ENCODE data around the gene MMP17.

Gene MMP17

DNA sequence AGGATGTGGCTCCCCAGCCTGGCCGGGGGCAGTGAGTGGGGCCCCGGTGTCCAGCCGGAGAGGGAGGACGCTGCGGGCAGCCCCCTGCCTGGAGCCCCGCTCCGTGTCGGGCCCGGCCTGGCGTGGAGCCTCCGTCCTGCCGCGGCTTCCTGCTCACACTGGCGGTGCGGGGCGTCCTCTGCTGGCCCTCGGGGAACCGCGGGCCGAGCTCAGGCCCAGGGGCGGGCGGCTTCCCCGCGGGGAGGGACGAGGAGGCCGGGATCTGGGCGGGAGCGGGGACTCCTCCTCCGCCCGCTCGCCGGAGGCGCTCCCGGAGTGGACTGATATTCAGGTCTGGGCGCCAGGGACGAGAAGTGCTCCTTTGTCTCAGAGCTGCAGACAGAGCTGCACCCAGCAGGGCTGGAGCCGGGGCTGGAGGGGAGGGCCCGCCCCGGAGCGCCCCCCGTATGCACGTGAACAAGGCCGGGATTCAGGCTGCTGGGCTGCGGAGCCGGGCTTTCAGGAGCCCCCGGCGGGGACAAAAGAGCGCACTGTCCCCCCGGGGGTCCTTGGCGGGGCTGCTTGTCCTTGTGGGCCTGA lies 2.2 kb downstream of the MMP17 start:
- H3K9ac ChIP-seq (ENCODE audit: low read length) = no peak overlapping the region
- H3K27me3 ChIP-seq (replicated peaks; ENCODE audit: insufficient read depth, low read length) = peaks cover 25% of the 10 kb centered on the region

DNA sequence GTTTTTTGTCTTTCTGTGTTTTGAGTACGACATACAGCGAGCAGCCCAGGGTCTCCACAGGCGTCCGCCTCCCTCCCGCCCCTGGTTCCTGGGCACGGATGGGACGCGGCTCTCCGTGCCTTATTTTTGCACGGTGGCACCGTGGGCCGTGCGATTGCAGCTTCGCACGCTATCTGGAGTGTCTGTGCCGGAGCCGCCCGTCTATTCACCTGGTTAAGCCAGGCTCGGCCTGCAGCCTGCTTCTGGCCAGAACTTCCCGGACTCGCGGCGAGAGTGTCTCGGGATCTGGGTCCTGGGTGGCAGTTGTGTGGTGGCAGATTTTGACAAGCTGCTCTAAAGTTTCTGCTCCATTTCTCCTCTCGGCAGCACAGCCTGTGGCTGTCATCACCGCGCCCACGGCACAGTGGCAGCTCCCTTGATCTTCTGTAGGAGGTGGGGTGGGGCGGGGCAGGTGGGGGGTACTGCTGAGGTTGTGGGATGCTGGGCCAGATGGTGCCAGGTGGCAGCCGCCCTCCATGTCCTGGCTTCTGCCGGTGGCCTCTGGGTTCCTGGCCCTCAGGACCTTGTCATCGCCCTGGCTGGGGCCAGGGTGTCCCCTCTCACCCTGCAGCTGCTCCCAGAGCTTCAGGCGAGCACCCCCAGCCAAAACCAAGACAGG lies 2.9 kb downstream of the MMP17 start:
- H3K79me2 ChIP-seq (ENCODE audit: low read length) = no peaks in the 10 kb centered on the region
- no peaks in the 10 kb centered on the region for H3K4me1 ChIP-seq (ENCODE audit: low read length)
- no peaks in the 10 kb centered on the region for H4K20me1 ChIP-seq (ENCODE audit: insufficient read depth, low read length)
- no peak overlapping the region for H2AFZ ChIP-seq (ENCODE audit: low read length)
- no peaks in the 10 kb centered on the region for H3K9me3 ChIP-seq (replicated peaks; ENCODE audit: insufficient read depth, low read length)
- no peak overlapping the region for H3K27ac ChIP-seq (ENCODE audit: low read length)
- no peaks in the 10 kb centered on the region for H3K36me3 ChIP-seq (replicated peaks; ENCODE audit: insufficient read depth, low read length)
- H3K4me2 ChIP-seq (ENCODE audit: low read depth, low read length) = peak overlapping the region; percentile 41; the same call in 1 of the 2 replicates
- DNase-seq = no peak
- TF ChIP-seq, protein P1, sequence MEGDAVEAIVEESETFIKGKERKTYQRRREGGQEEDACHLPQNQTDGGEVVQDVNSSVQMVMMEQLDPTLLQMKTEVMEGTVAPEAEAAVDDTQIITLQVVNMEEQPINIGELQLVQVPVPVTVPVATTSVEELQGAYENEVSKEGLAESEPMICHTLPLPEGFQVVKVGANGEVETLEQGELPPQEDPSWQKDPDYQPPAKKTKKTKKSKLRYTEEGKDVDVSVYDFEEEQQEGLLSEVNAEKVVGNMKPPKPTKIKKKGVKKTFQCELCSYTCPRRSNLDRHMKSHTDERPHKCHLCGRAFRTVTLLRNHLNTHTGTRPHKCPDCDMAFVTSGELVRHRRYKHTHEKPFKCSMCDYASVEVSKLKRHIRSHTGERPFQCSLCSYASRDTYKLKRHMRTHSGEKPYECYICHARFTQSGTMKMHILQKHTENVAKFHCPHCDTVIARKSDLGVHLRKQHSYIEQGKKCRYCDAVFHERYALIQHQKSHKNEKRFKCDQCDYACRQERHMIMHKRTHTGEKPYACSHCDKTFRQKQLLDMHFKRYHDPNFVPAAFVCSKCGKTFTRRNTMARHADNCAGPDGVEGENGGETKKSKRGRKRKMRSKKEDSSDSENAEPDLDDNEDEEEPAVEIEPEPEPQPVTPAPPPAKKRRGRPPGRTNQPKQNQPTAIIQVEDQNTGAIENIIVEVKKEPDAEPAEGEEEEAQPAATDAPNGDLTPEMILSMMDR (IDR thresholded peaks at IDR 0.05; ENCODE audit: low read length) = no peak
- TF ChIP-seq EZH2phosphoT487 (IDR thresholded peaks at IDR 0.05; ENCODE audit: low read length) (no peak), EZH2 (optimal IDR thresholded peaks at IDR 0.05; ENCODE audit: low read depth, low read length) (no peak)
- peaks cover 25% of the 10 kb centered on the region for H3K27me3 ChIP-seq (replicated peaks; ENCODE audit: insufficient read depth, low read length)
- no peaks in the 10 kb centered on the region for H3K9me2 ChIP-seq (replicated peaks; ENCODE audit: insufficient read depth, low read length)
- no peak overlapping the region for H3K9ac ChIP-seq (ENCODE audit: low read length)
- no peaks in the 10 kb centered on the region for H3F3A ChIP-seq (ENCODE audit: insufficient read depth, low read length)
- no peak overlapping the region for H3K4me3 ChIP-seq (ENCODE audit: low read length)

More for the DNA sequence above, 2.2 kb downstream of the MMP17 start:
- Histone ChIP-seq H3K9me3 (replicated peaks; ENCODE audit: insufficient read depth, low read length) (no peaks in the 10 kb centered on the region), H2AFZ (ENCODE audit: low read length) (no peak overlapping the region), H3K4me2 (ENCODE audit: low read depth, low read length) (peak overlapping the region; percentile 41; the same call in 1 of the 2 replicates), H3K4me3 (ENCODE audit: low read length) (no peak overlapping the region), H3K4me1 (ENCODE audit: low read length) (no peaks in the 10 kb centered on the region), H3K36me3 (replicated peaks; ENCODE audit: insufficient read depth, low read length) (no peaks in the 10 kb centered on the region), H4K20me1 (ENCODE audit: insufficient read depth, low read length) (no peaks in the 10 kb centered on the region), H3K79me2 (ENCODE audit: low read length) (no peaks in the 10 kb centered on the region), H3K27ac (ENCODE audit: low read length) (no peak overlapping the region), H3K9me2 (replicated peaks; ENCODE audit: insufficient read depth, low read length) (no peaks in the 10 kb centered on the region), H3F3A (ENCODE audit: insufficient read depth, low read length) (no peaks in the 10 kb centered on the region)
- TF ChIP-seq, protein P1 (IDR thresholded peaks at IDR 0.05; ENCODE audit: low read length) = peak; percentile 19
- no peak for TF ChIP-seq EZH2 (optimal IDR thresholded peaks at IDR 0.05; ENCODE audit: low read depth, low read length)
- DNase-seq = peak; percentile 15

DNA sequence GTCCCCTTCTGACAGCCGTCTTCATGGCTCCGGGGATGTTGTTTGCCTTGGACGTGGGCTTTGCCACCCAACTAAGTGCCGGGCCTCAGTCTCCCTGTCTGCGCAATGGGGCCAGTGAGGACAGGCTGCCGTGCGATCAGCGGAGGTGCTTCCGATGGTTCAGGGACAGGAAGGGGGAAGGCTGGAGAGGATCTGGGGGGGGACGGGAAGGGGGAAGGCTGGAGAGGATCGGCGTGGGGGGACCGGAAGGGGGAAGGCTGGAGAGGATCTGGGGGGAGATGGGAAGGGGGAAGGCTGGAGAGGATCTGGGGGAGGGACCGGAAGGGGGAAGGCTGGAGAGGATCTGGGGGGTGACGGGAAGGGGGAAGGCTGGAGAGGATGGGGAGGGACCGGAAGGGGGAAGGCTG lies 3.4 kb downstream of the MMP17 start:
- Histone ChIP-seq H3K4me3 (ENCODE audit: low read length) (no peak overlapping the region), H3K4me2 (ENCODE audit: low read depth, low read length) (no peak overlapping the region), H3K79me2 (ENCODE audit: low read length) (no peaks in the 10 kb centered on the region), H3K27me3 (replicated peaks; ENCODE audit: insufficient read depth, low read length) (peaks cover 25% of the 10 kb centered on the region), H3K9me2 (replicated peaks; ENCODE audit: insufficient read depth, low read length) (no peaks in the 10 kb centered on the region), H3K36me3 (replicated peaks; ENCODE audit: insufficient read depth, low read length) (no peaks in the 10 kb centered on the region), H3K4me1 (ENCODE audit: low read length) (no peaks in the 10 kb centered on the region), H3K9ac (ENCODE audit: low read length) (no peak overlapping the region), H2AFZ (ENCODE audit: low read length) (no peak overlapping the region), H4K20me1 (ENCODE audit: insufficient read depth, low read length) (no peaks in the 10 kb centered on the region), H3F3A (ENCODE audit: insufficient read depth, low read length) (no peaks in the 10 kb centered on the region), H3K9me3 (replicated peaks; ENCODE audit: insufficient read depth, low read length) (no peaks in the 10 kb centered on the region), H3K27ac (ENCODE audit: low read length) (no peak overlapping the region)
- no peak for DNase-seq
- TF ChIP-seq, protein P1 (IDR thresholded peaks at IDR 0.05; ENCODE audit: low read length) = no peak
- TF ChIP-seq EZH2 (optimal IDR thresholded peaks at IDR 0.05; ENCODE audit: low read depth, low read length) (no peak), EZH2phosphoT487 (IDR thresholded peaks at IDR 0.05; ENCODE audit: low read length) (no peak)
